WTC11 (cell line): ENCODE results near the gene TRIM7. TPM values are rescaled to one million over a fixed set of nuclear protein-coding genes. Genes with fewer than 3 reads are reported as not detected.

Experiments
- ATAC-seq: fragments of 200-7000 bp; cut with Tn5 transposase; 2 replicates; pipeline ENCODE4 v1.10.0; 2021; ENCODE audit warnings: mild to moderate bottlenecking, moderate library complexity
- CTCF ChIA-PET: fragments of 300-600 bp; sonication (Branson Sonifier 250); formaldehyde crosslinking; loops from one replicate; lab custom pipeline; 2021; ENCODE audit warnings: antibody characterized with exemption; lab: Charles Lee
- POLR2A ChIA-PET: fragments of 350-600 bp; sonication (Branson Sonifier 250); formaldehyde crosslinking; loops from one replicate; lab custom pipeline; 2021; ENCODE audit warnings: antibody characterized with exemption; lab: Charles Lee
- DNase-seq: peaks from one replicate; pipeline ENCODE4 v3.0.0; 2021; ENCODE audit warnings: low spot score
- H3K27ac Mint-ChIP-seq: 2 replicates; pipeline ENCODE4 v1.8.0; 2021; ENCODE audit warnings: mixed read lengths
- H3K27me3 Mint-ChIP-seq: 2 replicates; pipeline ENCODE4 v1.8.0; 2021; ENCODE audit warnings: low read depth, mild to moderate bottlenecking, moderate library complexity, mixed read lengths
- H3K36me3 Mint-ChIP-seq: 2 replicates; pipeline ENCODE4 v1.8.0; 2021; ENCODE audit warnings: mixed read lengths
- H3K4me1 Mint-ChIP-seq: 2 replicates; pipeline ENCODE4 v1.8.0; 2022; ENCODE audit warnings: mixed read lengths
- H3K4me3 Mint-ChIP-seq: 2 replicates; pipeline ENCODE4 v1.8.0; 2021; ENCODE audit warnings: mild to moderate bottlenecking, moderate library complexity, mixed read lengths
- H3K9me3 Mint-ChIP-seq: 2 replicates; pipeline ENCODE4 v1.8.0; 2021; ENCODE audit warnings: mixed read lengths
- CBFB ChIP-seq: sonication (generic); formaldehyde crosslinking; IDR thresholded peaks from 2 replicates; pipeline ENCODE4 v1.8.1; 2022; ENCODE audit warnings: mild to moderate bottlenecking, low read depth, missing genetic modification reagents
- CREB1 ChIP-seq: sonication (generic); formaldehyde crosslinking; IDR thresholded peaks from 2 replicates; pipeline ENCODE4 v1.8.0; 2023; ENCODE audit warnings: mild to moderate bottlenecking, missing genetic modification reagents
- EMX1 ChIP-seq: fragments of 250-450 bp; sonication (Bioruptor Pico); IDR thresholded peaks from 2 replicates; pipeline ENCODE4 v1.8.0; 2021; ENCODE audit warnings: mild to moderate bottlenecking
- ETV6 ChIP-seq: sonication (generic); formaldehyde crosslinking; IDR thresholded peaks from 2 replicates; pipeline ENCODE4 v1.8.1; 2022; ENCODE audit warnings: mild to moderate bottlenecking, missing genetic modification reagents
- FOXK1 ChIP-seq: sonication (generic); formaldehyde crosslinking; IDR thresholded peaks from 2 replicates; pipeline ENCODE4 v1.8.0; 2022; ENCODE audit warnings: mild to moderate bottlenecking, moderate library complexity, missing genetic modification reagents
- FOXP1 ChIP-seq: sonication (generic); formaldehyde crosslinking; IDR thresholded peaks from 2 replicates; pipeline ENCODE4 v1.8.0; 2022; ENCODE audit warnings: missing genetic modification reagents, mild to moderate bottlenecking, moderate library complexity, borderline replicate concordance
- JUN ChIP-seq: sonication (generic); formaldehyde crosslinking; IDR thresholded peaks from 2 replicates; pipeline ENCODE4 v1.8.0; 2023; ENCODE audit warnings: mild to moderate bottlenecking, missing genetic modification reagents
- KAT7 ChIP-seq: sonication (generic); formaldehyde crosslinking; IDR thresholded peaks from 2 replicates; pipeline ENCODE4 v1.8.1; 2023; ENCODE audit warnings: missing genetic modification reagents, mild to moderate bottlenecking, borderline replicate concordance
- MXD4 ChIP-seq: fragments of 250-450 bp; sonication (Bioruptor Pico); IDR thresholded peaks from 2 replicates; pipeline ENCODE4 v1.8.0; 2021; ENCODE audit warnings: mild to moderate bottlenecking, moderate library complexity, borderline replicate concordance
- NR1H2 ChIP-seq: sonication (generic); formaldehyde crosslinking; IDR thresholded peaks from 2 replicates; pipeline ENCODE4 v1.9.0; 2021; ENCODE audit warnings: mild to moderate bottlenecking, moderate library complexity, missing genetic modification reagents
- RORB ChIP-seq: fragments of 250-450 bp; sonication (Bioruptor Pico); IDR thresholded peaks from 2 replicates; pipeline ENCODE4 v1.9.0; 2021; ENCODE audit warnings: mild to moderate bottlenecking
- SP1 ChIP-seq: sonication (generic); formaldehyde crosslinking; conservative IDR thresholded peaks from 2 replicates; pipeline ENCODE4 v1.8.1; 2022; ENCODE audit warnings: missing genetic modification reagents
- TEAD1 ChIP-seq: sonication (generic); formaldehyde crosslinking; IDR thresholded peaks from 2 replicates; pipeline ENCODE4 v1.8.0; 2022; ENCODE audit warnings: mild to moderate bottlenecking, missing genetic modification reagents
- TP53 ChIP-seq: sonication (generic); formaldehyde crosslinking; IDR thresholded peaks from 2 replicates; pipeline ENCODE4 v1.8.1; 2023; ENCODE audit warnings: mild to moderate bottlenecking, missing genetic modification reagents
- ZNF219 ChIP-seq: sonication (generic); formaldehyde crosslinking; IDR thresholded peaks from 2 replicates; pipeline ENCODE4 v1.8.0; 2023; ENCODE audit warnings: missing genetic modification reagents, mild to moderate bottlenecking, borderline replicate concordance
- ZNF263 ChIP-seq: sonication (generic); formaldehyde crosslinking; IDR thresholded peaks from 2 replicates; pipeline ENCODE4 v1.8.1; 2022; ENCODE audit warnings: low read depth, mild to moderate bottlenecking, moderate library complexity, missing genetic modification reagents
- total RNA-seq: library from RNA; stranded (reverse); gene quantifications from 3 replicates; pipeline ENCODE4 v1.2.3, GENCODE V29; 2021
- TF ChIP-seq, protein P1 (sequence below): fragments of 250-450 bp; sonication (Bioruptor Pico); conservative IDR thresholded peaks from 2 replicates; pipeline ENCODE4 v1.9.0; 2021; ENCODE audit warnings: mild to moderate bottlenecking
- TF ChIP-seq, protein P2 (sequence below): sonication (generic); formaldehyde crosslinking; IDR thresholded peaks from 2 replicates; pipeline ENCODE4 v1.8.1; 2023; ENCODE audit warnings: mild to moderate bottlenecking, missing genetic modification reagents, moderate library complexity
- TF ChIP-seq, protein P3 (sequence below): sonication (generic); formaldehyde crosslinking; IDR thresholded peaks from 2 replicates; pipeline ENCODE4 v1.8.1; 2022; ENCODE audit warnings: low read depth, mild to moderate bottlenecking, moderate library complexity, missing genetic modification reagents, borderline replicate concordance
- TF ChIP-seq, protein P4 (sequence below): sonication (generic); formaldehyde crosslinking; IDR thresholded peaks from 2 replicates; pipeline ENCODE4 v1.8.1; 2022; ENCODE audit warnings: mild to moderate bottlenecking, moderate library complexity, missing genetic modification reagents
- TF ChIP-seq, protein P5 (sequence below): fragments of 250-450 bp; sonication (Bioruptor Pico); IDR thresholded peaks from 2 replicates; pipeline ENCODE4 v2.1.2; 2022; ENCODE audit warnings: mild to moderate bottlenecking, moderate library complexity

Gene TRIM7
- total RNA-seq, 1 experiment from 2014 or later: 1.4 TPM

DNA sequence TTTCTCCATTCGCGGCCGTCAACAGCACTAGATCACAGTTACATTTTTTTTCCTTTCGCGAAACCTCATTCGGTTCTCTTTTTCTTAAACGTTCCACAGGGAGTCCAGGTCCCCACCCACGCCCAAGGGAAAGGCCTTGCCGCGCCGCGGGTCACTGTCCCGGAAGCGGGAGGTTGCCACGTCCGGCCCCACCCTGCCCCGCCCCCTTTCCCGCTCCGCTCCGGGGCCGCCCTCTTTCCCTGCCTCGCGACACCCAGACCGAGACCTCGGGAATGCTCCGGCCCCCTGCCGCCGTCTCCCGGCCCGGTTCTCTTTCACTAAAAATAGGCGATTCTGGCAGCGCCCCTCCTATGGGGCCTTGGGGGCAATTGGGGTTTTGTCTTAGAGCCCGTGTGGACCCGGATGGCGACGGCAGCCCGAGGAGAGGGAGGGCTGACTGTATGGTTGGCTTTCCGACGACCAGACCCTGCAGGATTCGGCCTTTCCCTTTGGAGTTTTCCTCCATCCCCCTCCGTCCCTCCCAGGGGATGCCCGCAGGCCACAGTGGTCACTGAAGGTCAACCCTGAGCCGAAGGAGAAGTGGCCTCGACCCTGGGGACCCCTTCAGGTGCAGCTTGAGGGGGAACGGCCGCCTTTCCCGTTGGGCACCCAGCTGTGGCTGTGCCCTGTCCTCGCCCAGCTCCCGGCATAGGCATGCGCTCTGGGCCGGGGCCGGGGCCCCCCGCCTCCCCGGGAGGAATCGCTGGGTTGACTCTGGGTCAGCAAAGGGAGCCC is 41.5 kb upstream of the TRIM7 start (continued):
- TF ChIP-seq, protein P1, sequence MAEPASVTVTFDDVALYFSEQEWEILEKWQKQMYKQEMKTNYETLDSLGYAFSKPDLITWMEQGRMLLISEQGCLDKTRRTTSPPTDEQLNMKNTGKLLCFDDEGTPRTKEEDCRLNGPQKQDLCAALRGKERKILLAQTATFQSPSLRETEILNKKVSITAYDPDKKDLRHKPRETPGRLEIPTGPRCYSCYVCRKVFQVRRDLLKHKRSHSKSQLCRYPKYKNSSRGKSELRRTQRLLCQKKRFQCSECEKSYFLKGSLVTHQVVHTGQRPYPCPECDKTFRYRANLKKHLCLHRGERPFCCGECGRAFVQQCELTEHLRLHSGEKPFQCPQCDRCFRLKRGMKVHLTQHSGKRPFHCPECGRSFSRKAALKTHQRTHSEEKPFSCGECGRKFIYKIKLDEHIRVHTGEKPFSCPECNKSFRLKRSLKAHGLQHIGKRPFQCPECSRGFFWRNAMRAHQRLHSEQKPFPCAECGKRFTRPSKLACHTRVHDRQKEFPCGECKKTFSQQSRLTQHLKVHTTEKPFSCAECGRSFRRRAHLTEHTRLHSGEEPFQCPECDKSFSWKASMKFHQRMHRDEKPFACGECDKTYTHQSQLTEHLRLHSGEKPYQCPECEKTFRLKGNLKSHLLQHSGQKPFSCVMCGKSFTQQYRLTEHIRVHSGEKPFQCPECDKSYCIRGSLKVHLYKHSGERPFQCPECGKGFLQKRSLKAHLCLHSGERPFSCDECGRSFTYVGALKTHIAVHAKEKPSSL: no peak
- TF ChIP-seq ETV6 (no peak), ZNF219 (CRISPR knock-in tag) (no peak), ZNF263 (CRISPR knock-in tag) (no peak), RORB (CRISPR knock-in tag) (no peak), TEAD1 (no peak; the same call in 1 of the 2 replicates), KAT7 (0 out of 2 replicates have a peak, but pooled peaks have one; percentile 42), CBFB (CRISPR knock-in tag) (no peak), JUN (CRISPR knock-in tag) (0 out of 2 replicates have a peak, but pooled peaks have one; percentile 12), CREB1 (no peak; the same call in 1 of the 2 replicates), NR1H2 (no peak), MXD4 (CRISPR knock-in tag) (no peak), TP53 (CRISPR knock-in tag) (no peak), EMX1 (CRISPR knock-in tag) (no peak)
- TF ChIP-seq, protein P2, sequence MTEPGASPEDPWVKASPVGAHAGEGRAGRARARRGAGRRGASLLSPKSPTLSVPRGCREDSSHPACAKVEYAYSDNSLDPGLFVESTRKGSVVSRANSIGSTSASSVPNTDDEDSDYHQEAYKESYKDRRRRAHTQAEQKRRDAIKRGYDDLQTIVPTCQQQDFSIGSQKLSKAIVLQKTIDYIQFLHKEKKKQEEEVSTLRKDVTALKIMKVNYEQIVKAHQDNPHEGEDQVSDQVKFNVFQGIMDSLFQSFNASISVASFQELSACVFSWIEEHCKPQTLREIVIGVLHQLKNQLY (CRISPR knock-in tag): no peak
- TF ChIP-seq, protein P3, sequence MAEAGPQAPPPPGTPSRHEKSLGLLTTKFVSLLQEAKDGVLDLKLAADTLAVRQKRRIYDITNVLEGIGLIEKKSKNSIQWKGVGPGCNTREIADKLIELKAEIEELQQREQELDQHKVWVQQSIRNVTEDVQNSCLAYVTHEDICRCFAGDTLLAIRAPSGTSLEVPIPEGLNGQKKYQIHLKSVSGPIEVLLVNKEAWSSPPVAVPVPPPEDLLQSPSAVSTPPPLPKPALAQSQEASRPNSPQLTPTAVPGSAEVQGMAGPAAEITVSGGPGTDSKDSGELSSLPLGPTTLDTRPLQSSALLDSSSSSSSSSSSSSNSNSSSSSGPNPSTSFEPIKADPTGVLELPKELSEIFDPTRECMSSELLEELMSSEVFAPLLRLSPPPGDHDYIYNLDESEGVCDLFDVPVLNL (CRISPR knock-in tag): no peak
- TF ChIP-seq, protein P4, sequence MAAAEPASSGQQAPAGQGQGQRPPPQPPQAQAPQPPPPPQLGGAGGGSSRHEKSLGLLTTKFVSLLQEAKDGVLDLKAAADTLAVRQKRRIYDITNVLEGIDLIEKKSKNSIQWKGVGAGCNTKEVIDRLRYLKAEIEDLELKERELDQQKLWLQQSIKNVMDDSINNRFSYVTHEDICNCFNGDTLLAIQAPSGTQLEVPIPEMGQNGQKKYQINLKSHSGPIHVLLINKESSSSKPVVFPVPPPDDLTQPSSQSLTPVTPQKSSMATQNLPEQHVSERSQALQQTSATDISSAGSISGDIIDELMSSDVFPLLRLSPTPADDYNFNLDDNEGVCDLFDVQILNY (CRISPR knock-in tag): peak; percentile 4; the same call in 1 of the 2 replicates
- TF ChIP-seq, protein P5, sequence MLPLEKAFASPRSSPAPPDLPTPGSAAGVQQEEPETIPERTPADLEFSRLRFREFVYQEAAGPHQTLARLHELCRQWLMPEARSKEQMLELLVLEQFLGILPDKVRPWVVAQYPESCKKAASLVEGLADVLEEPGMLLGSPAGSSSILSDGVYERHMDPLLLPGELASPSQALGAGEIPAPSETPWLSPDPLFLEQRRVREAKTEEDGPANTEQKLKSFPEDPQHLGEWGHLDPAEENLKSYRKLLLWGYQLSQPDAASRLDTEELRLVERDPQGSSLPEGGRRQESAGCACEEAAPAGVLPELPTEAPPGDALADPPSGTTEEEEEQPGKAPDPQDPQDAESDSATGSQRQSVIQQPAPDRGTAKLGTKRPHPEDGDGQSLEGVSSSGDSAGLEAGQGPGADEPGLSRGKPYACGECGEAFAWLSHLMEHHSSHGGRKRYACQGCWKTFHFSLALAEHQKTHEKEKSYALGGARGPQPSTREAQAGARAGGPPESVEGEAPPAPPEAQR (CRISPR knock-in tag): no peak

DNA sequence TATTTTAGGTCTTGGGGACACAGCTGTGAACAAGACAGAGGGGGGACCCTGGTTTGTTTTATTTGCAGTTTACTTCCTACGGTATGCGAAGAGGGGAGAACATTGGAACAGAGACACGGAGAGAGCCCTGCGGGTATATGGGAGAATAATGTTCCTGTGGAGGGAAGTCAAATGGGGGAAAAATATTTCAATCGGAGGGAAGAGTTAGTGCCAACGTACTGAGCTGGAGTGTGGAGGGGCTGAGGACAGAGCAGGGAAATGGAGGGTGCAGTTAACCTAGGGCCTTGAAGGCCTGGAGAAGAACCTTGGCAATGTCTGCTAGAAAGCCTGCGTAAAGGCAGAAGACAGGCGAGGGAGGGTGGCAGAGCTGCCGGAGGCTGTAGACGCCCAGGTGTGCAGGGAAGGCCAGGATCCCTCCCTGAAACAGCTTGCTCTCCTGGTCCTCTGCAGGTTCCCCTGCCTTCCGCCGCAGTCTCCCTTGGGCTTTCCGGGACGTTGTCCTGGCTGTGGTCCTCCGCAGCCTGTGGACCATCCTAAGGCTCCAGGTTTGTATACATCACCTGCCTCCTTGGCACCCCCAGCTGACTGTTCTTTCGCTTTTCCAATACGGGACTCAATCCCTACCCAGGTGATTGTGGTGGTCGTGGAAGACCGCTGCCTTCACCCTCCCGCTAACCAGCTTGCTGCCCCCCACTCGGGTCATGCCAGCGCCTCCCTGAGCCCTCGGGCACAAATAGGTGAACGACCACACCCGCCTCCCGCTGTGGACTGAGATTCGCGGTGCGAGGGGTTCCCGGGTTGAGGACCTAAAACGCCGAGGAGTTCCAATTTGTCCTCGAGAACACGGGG is 40.7 kb upstream of the TRIM7 start:
- CTCF ChIA-PET: interaction anchor here (0.6 kb wide), 1 partner anchor 40 kb away, joined by 3 read pairs; no protein-coding TSS in a partner anchor
- H3K4me1 Mint-ChIP-seq: peaks cover 56% of the 10 kb centered on the region

More for the DNA sequence above, 40.7 kb upstream of the TRIM7 start:
- Mint-ChIP-seq H3K36me3 (peaks cover 47% of the 10 kb centered on the region), H3K4me3 (peak overlapping the region; percentile 85), H3K27me3 (no peaks in the 10 kb centered on the region; the same call in 1 of the 2 replicates), H3K27ac (peak overlapping the region; percentile 93), H3K9me3 (no peaks in the 10 kb centered on the region)
- ATAC-seq: peak; percentile 5
- TF ChIP-seq FOXP1 (CRISPR knock-in tag) (0 out of 2 replicates have a peak, but pooled peaks have one; percentile 8), FOXK1 (CRISPR knock-in tag) (peak; percentile 37; the same call in 1 of the 2 replicates), SP1 (CRISPR knock-in tag) (no peak)
- POLR2A ChIA-PET: interaction anchor here (0.8 to 3.3 kb wide), 3 partner anchors 14 to 54 kb away, joined by 3 to 24 read pairs (median 4); partner anchors contain the start of gene TRIM52
- DNase-seq: no peak
